ENCODE data around the gene SIMC1.
A peak's percentile ranks its signal among the peaks of the same experiment; 100 is the strongest.

SIMC1 gene

DNA sequence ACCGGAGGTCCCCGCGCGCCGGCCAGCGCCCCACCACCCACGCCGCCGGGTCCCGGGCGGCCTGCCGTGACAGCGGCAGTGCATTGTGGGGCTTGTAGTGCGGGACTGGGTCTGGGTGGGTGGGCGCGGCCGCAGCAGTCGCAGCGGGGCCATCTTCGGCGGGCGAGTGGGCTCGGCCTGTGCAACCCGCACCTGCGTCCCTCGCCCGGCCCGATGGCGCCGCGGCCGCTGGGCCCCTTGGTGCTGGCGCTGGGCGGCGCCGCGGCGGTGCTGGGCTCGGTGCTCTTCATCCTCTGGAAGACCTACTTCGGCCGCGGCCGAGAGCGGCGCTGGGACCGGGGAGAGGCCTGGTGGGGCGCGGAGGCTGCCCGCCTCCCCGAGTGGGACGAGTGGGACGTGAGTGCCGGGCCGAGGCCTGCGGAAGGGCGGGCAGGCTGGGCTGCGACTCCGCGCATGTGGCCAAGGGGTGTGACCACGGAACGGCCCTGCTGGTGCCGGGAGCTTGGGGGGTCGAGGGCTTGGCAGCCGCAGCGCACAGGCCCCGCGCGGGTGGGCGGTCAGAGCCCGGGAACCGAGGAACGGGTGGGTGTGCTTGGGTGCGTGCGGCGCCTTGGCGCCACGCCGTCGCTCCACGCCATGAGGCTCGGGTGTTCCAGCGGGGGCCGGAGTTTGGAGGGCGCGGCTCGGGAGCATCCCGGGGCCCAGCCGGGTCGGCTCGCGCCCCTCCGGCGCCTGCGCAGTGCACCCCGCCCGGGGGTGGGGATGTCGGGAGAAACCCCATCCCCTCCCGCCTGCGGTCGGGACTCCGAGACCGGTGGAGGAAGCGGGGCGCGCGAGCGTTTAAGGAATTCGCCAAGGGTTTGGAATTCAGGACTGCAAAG lies 127.4 kb downstream of the SIMC1 start, which contains the start of gene ARL10:
Gene ARL10, plus strand, starts transcription at position 137 of the 881 bp plus-strand sequence. Its CDS starts 77 bp downstream, at position 214.
- DNase-seq: peak; percentile 62

DNA sequence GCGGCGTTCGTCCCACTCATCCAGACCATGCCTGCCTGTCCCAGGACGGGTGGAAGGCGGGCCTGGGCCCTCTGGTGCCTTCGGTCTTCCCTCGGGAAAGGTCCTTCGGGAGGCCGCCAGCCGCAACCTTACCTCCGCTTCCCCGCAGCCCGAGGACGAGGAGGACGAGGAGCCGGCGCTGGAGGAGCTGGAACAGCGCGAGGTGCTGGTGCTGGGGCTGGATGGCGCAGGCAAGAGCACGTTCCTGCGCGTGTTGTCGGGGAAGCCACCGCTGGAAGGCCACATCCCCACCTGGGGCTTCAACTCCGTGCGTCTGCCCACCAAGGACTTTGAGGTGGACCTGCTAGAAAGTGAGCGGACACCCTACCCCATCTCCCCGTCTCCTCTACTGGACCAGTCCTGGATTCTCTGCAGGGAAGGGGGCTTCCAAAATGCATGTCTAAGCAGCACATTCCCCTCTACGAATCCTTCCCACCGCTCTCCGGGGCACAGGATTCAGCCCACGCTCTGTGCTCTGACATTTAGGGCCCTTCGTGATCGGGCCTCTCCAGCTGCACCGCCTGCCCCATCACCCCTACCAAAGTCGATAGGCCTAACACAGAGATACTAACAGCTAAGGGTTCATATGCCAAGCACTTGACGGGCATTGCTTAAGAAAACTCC lies 128.1 kb downstream of the SIMC1 start:
- DNase-seq: no peak

DNA sequence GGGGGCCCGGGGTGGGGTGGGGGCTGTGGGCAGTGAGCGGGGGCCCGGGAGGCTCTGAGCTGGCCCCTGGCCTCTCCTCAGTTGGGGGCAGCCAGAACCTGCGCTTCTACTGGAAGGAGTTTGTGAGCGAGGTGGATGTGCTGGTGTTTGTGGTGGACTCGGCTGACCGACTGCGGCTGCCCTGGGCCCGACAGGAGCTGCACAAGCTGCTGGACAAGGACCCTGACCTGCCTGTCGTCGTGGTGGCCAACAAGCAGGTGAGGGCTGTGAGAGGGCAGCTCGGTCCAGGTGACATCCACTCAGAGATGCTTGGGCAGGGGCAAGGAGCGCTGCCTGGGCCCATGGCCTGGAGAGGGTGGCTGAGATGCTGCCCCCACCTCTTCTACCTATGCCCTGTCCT lies 130.5 kb downstream of the SIMC1 start:
- no peak for DNase-seq

DNA sequence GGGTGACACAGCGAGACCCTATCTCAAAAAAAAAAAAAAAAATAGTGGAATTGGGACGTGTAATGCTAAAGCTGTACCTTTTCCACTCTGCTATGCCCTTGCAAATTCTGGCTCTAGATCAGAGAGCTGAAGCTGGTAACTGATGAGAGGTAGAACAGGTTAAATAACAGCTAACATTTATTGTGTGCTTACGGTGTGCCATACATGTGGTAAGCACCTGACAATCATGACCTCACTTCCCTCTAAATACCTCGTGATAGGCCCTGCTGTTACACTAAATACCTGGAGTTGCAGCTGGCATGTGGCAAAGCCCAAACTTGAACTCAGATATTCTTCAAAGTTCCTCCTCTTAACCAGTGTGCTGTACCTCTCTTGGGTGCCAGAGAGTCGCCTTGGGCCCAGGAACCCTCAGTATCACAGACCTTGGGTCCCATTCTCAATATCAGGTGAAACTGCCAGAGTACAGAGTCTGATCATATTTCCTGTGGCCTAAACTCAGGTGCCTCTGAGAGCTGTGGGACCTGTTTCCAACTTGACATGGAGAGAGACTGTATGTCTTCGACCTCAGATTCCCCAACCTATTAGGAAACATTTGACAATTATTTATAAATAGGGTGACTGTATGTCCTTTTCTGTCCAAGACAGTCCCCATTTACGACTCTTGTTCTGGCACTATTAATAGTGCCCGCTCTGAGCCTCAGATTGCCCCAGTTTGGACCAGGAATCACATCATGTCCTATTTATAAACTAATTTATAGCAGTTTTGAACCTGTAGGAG lies 131.9 kb downstream of the SIMC1 start:
- DNase-seq: no peak

DNA sequence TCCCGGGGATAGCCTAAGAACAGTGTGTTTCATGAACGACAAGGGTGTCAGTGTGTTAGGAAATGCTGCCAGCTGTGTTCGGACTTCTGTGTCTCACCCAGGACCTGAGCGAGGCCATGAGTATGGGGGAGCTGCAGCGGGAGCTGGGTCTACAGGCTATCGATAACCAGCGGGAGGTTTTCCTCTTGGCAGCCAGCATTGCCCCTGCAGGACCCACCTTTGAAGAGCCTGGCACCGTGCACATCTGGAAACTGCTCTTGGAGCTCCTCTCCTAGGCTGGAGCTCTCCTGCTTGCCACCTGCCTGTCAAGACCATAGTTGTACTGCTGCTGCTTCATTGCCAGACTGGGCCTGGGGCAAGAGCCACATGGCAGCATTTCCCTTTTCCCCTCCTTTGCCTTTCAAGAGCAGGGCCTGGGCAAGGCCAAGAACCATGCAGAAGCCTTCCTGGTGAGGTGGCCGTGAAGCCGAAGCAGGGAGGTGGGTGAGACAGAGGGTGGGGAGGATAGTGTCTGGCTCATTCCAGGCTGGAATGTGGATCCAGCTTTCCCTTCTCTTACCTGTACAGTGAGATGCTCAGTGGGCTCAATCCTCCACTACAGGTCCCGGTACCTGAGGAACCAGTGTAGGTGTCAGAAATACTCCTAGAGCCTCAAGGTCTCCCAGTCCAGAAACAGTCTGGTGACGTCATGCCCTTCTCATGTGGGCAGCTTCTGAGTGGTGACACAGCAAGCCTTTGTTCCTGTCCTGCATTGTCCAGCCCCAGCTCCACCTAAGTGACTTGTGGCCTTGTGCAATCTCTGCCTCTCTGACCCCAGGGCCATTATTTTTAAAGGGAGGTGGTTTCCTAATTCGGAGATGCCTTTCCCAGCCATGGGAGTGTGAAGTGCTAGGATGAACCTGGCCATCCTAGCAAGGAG lies 133.7 kb downstream of the SIMC1 start:
- DNase-seq: no peak

DNA sequence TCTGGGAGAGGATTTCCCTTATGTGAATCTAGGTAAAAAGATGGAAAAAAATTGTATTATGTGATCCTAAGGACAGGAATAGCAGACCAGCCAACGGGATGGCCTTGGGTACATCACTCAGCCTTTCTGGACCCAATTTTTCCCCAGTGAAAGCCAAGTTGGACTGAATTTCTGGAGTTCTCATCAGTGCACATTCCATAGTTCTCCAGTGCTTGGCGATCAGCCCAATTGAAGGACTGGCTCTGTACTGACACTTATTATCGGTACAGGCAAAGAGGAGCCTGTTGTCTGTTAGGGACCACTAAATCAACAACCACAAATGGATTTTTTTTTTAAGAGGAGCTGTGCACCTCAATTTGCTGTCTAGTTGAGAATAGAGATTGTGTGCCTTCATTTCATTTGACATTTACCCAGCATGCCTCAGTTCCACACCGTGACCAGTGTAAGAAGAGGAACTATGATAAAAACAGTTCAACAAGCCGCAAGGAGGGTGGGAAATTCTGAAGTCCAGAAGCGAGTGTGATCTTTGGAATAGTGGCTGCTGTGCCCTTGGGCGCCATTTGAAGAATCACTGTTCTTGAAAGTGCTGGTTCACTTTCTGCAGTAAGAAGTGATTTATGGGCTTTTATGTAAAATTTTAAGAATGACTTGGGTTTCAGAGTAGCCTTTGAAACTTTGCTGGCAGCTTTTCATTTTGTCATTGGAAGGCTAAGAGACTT lies 135.0 kb downstream of the SIMC1 start:
- no peak for DNase-seq

DNA sequence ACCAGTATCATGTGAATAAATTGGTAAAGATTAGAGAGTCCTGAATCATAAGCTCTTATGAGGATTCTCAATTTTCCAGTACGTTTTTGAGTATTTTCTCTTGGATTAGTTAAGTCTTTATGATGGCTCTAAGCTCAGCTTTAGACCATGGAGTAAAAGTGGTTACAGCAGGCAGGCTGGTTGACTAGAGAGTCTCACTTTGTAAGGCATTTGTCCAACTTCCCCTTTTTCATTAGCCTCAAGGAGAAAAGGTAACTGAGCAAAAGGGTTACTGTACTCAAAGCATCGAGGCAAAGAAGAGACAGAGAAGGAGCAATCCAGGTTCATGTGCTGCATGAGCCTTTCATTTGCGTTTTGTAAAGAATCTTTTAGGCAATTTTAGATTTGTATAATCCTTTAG lies 141.7 kb downstream of the SIMC1 start:
- no peak for DNase-seq

DNA sequence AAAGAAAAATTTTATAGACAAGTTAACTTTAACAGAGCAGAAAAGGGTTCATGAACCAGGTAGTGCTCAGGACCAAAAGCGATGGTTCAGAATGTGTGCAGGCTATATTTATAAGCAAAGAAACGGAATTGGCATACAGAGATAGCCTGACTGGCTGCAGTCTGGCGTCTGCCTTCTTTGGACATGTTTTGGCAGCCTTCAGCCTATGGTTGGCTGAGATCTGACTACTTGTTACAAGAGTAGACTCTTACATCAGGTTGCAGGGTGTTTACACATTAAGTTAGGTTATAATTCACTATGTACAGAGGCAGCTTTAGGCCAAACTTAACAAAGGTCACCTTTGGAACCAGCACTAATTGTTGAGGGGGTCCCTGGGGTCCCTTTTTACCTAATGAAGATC lies 143.2 kb downstream of the SIMC1 start:
- DNase-seq: no peak

DNA sequence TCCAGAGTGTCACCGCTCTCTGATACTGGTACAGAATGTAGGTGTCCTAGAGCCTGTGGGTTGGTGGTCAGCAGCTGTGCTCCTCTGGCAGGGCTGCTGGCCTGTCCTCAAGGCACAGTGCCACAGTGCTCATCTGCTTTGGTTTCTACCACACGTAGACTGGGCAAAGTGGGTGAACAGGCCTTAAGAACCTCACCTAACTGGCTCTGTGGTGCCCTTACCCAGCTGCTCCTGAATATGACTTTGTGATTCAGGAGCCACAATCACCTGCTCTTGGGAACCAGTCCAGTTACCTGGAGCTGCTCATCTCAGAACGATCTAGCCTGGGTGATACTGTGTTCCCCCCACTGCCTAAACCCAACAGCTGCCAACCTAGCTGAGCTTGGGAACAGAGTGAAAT lies 143.8 kb downstream of the SIMC1 start:
- no peak for DNase-seq

DNA sequence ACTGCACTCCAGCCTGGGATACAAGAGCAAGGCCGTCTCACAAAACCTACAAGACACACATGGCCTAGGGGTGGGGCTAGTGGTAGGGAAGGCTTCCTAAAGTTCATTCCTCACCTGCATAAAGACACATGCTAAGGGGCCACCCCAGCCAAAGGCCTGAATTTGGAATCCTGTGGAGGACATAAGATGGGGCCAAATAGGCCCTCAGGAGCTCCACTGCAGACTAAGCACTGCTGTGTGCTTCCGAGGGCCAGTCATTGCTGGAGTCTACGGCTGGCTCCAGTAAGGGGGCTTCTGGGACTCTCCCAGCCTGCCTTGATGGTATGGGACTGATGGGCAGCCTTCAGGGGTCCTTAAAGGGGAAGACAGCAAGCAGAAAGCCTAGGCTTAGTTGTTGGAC lies 144.5 kb downstream of the SIMC1 start:
- no peak for DNase-seq

DNA sequence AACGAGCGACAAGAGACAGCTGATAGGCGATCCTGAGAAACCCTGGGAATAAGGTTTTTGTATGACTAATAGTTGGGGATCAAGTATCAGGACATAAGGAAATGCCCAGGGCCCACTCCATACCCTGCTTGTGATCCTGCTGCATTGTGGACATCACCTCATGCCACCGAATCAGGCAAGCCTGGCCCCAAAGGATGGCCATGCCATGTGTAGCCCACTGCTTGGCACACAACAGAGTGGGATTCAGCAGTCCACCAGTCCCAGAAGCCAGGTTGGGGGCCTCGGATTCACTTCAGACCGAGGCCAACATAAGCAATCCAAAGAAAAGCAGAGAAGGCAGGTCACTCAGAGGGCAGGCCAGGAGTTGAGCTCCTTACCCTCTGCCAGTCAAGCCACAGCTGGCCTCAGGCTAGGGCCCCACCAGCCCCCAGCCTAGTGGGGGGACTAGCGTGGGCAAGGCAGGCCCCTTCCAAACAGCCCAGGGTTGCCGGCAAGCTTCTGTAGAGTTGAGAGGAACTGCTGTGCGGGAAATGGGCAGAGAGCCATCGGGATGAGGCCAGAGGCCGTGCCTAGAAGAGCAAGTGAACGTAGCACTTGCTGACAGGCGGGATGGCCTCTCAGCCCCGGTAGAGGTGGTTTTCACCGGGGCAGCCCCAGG lies 145.2 kb downstream of the SIMC1 start:
- no peak for DNase-seq

DNA sequence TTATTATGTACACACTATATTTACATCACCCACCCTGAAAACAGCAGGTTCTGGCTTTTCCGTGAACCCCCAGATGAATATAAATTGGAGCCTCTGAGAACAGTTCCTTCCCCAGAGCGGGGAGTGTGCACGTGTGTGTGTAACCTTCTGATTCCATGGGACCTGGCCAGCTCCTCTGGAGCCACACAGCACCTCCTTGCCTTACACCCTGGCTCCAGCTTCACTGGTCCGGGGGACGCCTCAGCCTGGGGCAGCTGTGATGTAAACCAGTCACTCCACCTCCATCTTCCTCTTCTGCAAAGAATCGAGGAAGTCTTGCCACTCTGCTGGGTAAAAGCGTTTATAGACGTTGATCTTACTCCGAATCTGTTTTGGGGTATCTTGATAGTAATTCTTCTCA lies 145.7 kb downstream of the SIMC1 start:
- no peak for DNase-seq

DNA sequence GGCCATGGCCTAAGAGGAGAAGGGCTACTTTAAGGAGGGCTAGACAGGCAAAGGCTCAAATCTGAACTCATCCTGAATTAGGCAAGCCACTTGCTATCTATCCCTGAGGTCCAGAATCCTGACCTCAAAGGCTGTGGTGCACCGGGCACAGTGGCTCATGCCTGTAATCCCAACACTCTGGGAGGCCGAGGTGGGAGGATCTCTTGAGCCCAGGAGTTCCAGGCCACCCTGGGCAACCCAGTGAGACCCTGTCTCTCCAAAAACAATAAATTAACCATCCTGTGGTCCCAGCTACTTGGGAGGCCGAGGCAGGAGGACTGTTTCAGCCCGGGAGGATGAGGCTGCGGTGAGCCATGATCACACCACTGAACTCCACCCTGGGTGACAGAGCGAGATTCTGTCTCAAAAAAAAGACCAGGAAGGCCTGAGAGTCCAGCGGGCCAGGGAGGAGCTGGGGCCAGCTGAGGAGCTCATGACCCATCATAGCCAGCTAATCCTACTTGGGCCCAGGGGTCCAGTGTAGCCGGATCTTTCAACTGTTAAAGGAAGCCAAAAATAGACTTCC lies 146.2 kb downstream of the SIMC1 start:
- DNase-seq: no peak

DNA sequence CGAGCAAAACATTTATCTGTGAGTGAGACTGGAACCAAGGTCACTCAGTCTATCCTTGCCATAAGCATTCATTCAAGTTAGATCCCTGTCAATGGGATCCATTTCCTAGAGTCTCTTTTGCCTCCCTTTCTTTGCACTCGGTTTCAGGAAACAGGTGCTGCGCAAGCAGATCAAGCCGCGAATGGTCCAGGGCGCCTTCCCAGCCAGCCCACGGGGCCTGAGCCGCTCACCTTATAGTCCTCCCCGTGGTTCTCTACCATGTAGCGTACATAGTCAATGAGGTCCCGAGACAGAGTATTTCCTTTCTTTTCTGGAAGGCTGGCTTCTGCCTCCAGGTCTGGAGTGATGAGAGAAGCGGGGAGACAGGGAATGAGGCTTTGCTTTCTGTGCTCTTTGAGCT lies 146.8 kb downstream of the SIMC1 start:
- no peak for DNase-seq

DNA sequence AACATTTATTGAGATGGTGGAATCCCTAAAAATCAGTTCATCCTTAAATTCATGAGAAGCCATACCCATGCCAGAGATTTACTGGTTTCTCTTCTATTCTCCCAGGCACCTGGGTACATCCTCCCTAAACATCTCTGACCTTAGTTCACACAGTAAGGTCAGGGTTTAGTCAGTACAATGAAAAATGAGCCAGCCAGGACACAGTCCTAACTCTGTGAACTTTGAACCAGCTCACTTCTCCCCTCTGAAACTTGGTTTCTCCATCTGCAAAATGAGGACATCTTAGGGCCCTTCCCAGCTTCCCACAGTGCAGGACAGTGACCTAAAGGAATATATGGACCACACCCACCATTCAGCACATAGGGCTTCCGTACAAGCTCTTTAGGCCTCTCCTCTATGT lies 148.3 kb downstream of the SIMC1 start:
- DNase-seq: no peak

DNA sequence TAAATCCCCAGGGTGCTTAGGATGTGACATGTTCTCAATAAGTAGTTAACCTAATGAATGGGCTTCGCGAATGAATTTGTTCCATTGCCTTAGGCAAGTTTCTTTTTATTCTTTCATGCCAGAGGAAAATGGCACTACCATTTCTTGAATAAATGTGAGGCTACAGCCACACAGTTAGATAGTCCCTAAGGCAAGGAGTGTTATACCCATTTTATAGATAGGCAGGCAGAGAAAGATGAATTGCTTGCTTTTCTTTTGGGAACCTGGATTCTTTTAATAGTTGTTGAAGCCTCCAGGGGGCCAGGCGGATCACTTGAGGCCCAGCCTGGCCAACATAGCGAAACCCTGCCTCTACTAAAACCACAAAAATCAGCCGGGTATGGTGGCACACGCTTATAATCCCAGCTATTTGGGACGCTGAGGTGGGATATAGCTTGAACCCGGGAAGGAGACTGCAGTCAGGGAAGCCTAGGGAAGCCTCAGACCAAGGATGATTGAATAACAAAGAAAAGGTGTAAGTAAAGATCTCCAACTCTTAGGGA lies 149.2 kb downstream of the SIMC1 start:
- DNase-seq: no peak

DNA sequence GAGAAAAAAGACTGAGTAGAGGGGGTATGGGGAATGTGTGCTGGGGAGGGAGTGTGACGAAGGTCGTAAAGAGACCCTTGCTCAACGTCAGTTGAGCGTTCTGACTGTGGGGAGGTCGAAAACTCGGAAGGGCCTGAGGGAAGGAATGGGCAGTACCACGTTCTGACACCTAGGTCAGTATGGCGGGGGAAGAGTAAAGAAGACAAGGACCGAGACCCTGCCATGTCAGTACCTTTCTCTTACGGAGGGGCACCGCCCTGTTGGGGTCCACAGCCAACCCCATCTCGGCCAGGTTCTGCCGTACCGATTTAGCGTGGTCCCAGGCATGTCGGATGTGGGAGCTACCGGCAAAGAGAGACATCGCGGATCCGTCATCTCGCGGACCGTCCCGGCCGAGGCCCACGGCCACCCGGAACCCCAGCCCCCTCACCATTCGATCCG lies 149.8 kb downstream of the SIMC1 start:
- peak; percentile 21 for DNase-seq

DNA sequence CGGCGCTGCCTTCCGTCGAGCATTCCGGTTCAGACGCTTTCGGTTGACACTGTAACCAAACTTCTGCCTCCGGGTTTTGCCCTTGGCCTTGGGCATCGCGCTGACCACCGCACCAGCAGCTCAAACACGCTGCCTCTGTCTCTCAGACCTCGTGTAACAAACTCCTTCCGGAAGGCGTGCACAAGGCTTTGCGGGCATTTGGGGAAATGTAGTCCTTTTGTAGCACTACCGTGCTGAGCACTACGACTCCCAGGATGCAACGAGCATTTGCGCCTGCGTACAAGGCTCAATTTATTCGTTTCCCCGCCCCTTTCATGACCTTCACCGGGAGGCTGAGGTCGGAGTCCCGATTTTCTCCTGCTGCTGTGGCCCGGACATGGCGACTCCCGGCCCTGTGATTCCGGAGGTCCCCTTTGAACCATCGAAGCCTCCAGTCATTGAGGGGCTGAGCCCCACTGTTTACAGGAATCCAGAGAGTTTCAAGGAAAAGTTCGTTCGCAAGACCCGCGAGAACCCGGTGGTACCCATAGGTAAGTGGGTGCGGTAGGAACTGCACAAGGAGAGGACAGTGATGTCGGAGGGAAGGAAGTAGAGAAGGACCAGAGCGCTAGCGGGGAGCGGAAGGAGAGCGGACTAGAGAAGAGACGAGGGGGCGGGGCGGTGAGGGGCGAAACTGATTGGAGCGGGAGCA lies 150.4 kb downstream of the SIMC1 start, which contains the start of the genes HIGD2A and NOP16:
Gene HIGD2A, plus strand, starts transcription at position 308 of the 691 bp plus-strand sequence. Its CDS starts 69 bp downstream, at position 377.
Gene NOP16, minus strand, starts transcription at position 155 of the 691 bp plus-strand sequence. Its CDS starts 59 bp downstream, at position 96.
- peak; percentile 99 for DNase-seq

All from stimulated activated CD4-positive, alpha-beta T cell treated with anti-CD3 and anti-CD28 coated beads, Interleukin-1b, Interleukin-23, amount 100 ng/mL, for 48 hours (primary cell).